NCI-H2227 treated with DMSO at 0.1 percent for 48 hours (cell line): ENCODE data around the gene DIPK1B.

Experiments used
- DNase-seq: peaks from one replicate; lab custom pipeline; 2025; lab: John Stamatoyannopoulos, UW

DIPK1B gene

DNA sequence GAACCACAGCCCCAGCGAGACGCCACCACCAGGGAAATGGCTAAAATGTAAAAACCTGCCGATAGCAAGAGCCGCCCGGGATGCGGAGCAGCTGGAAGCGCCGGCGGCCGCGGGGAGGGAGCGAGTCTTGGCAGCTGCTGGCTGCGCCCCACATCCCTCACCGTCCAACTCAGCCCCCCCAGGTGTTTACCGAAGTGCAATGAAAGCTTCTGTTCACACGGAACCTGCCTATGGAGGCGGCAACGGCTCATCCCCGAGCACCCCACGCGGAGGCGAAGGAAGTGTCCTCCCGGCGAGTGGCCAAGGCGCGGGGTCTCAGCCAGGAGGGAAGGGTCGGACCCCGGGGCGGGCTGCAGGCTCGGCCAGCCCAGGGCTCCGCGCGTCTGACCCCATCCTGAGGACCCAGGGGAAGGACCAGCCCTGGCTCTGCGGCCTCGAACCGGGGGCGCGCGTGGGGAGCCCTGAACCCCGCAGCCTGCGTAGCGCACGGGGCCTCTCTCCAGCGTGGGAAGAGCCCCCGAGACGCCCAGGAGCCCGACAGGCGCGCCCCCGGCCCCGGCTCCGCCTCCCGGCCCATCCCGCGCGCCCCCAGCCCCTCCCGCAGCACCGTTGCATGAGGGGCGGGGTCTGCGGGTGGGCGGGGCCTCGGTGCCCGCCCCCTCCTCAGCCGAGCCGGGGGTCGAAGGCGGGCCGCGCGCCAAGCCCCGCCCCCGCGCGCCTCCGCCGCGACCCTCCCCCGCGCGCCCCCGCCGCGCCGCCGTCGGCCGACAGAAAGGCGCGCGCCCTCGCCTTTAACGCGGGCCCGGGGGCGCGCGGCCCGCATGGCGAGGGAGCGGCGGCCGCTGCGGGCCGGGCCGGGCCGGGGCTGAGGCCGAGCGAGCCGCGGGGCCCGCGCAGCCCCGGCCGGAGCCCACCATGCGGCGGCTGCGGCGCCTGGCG, at the start of gene DIPK1B:
Gene DIPK1B (plus strand): TSS at position 822 of the 939 bp plus-strand sequence. CDS start 94 bp downstream, at position 916.
- peak; percentile 42 for DNase-seq

- no peak for DNase-seq
Observed at GRCh38 chr9:136662656-136663581, 49.5 kb upstream of the DIPK1B start, which contains the start of gene EGFL7. EGFL7 (plus strand) TSS chr9:136662916; CDS start chr9:136668283, 5,367 bp downstream.

GRCh38 chr9:136664000-136664915, 48.1 kb upstream of the DIPK1B start:
- DNase-seq: no peak

- no peak for DNase-seq
Observed at GRCh38 chr9:136665111-136665703, 47.2 kb upstream of the DIPK1B start.

- DNase-seq: no peak
Observed at GRCh38 chr9:136665704-136666371, 46.5 kb upstream of the DIPK1B start.

- no peak for DNase-seq
Observed at GRCh38 chr9:136666372-136667213, 45.8 kb upstream of the DIPK1B start.

- no peak for DNase-seq
Observed at GRCh38 chr9:136667214-136667939, 45.0 kb upstream of the DIPK1B start.

- no peak for DNase-seq
Observed at GRCh38 chr9:136667940-136668760, 44.2 kb upstream of the DIPK1B start.

GRCh38 chr9:136668983-136669790, 43.2 kb upstream of the DIPK1B start:
- DNase-seq: no peak

- no peak for DNase-seq
Observed at GRCh38 chr9:136669791-136670464, 42.4 kb upstream of the DIPK1B start.

GRCh38 chr9:136670576-136671253, 41.7 kb upstream of the DIPK1B start:
- no peak for DNase-seq

DNA sequence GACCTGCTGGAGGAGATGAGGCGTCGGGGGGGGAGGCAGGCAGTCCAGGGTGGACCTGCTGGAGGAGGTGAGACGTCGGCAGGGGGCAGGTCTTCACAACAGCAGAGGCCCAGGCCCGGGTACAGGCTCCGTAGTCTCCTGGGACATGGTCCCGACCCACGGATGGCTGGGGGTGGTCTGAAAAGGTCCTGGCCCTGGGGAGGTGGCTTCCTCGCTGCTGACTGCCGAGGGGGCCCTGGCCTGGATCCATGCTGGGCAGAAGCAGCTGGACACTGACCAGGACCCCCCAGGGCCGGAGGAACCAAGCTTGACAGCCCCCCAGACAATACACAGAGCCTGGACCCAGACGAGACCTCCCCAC, 41.1 kb upstream of the DIPK1B start:
- DNase-seq: no peak

DNA sequence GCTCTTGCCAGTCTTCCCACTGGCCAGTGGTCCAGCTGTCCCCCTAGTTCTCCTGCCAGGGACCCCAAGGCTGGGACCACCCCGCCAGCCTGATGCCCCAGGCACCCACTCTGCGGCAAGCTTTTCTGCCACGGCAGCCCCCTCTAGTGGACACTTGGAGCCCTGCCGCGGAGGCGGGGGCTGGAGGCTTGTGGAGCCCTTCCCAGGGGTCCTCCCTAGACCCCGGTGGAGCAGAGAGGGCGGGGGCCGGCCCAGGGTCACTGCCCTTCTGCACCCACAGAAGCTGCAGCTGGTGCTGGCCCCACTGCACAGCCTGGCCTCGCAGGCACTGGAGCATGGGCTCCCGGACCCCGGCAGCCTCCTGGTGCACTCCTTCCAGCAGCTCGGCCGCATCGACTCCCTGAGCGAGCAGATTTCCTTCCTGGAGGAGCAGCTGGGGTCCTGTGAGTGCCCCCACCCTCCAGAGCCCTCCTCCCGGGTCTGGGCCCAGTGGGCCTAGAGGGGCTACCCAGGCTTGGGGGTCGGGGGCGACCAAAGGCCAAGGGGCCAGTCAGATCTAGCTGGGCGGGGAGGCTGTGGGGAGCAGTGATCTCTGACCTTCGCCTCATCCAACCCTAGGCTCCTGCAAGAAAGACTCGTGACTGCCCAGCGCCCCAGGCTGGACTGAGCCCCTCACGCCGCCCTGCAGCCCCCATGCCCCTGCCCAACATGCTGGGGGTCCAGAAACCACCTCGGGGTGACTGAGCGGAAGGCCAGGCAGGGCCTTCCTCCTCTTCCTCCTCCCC, 40.5 kb upstream of the DIPK1B start:
- DNase-seq: no peak

GRCh38 chr9:136672431-136673087, 39.8 kb upstream of the DIPK1B start:
- DNase-seq: no peak
